A673 (cell line): ENCODE data around the gene FIGN. TPM values are rescaled to one million over a fixed set of nuclear protein-coding genes. Genes with fewer than 3 reads are reported as not detected.

Source experiments
- BruUV-seq: library from RNA; stranded (reverse); fragments of 400-500 nt; replicated peaks from 2 replicates; lab custom pipeline; 2021; lab: Mats Ljungman, UMichigan
- CTCF ChIA-PET: fragments of 300-600 bp; sonication (Branson Sonifier 250); formaldehyde crosslinking; loops from one replicate; lab custom pipeline; 2022; ENCODE audit warnings: antibody characterized with exemption; lab: Charles Lee
- POLR2A ChIA-PET: fragments of 300-600 bp; sonication (Branson Sonifier 250); formaldehyde crosslinking; loops from one replicate; lab custom pipeline; 2022; ENCODE audit warnings: antibody characterized with exemption; ENCODE audit not compliant: low non-redundant PET; lab: Charles Lee
- DNase-seq: peaks from one replicate; pipeline ENCODE4 v3.0.0-alpha.2; 2015; ENCODE audit warnings: low spot score
- H3K27ac ChIP-seq: fragments of 200-600 bp; sonication (generic); 2 replicates; pipeline ENCODE4 v1.5.1; 2016; ENCODE audit warnings: mixed run types, low read depth, mild to moderate bottlenecking, mixed read lengths, antibody characterized with exemption, low read length; ENCODE audit not compliant: poor library complexity, severe bottlenecking
- H3K27me3 ChIP-seq: fragments of 200-600 bp; sonication (generic); replicated peaks from 2 replicates; pipeline ENCODE4 v1.6.1; 2017; ENCODE audit warnings: mixed run types, low read depth, mild to moderate bottlenecking, mixed read lengths, antibody characterized with exemption, low read length; ENCODE audit not compliant: insufficient read depth, poor library complexity
- H3K36me3 ChIP-seq: fragments of 200-600 bp; sonication (generic); 2 replicates; pipeline ENCODE4 v1.6.1; 2016; ENCODE audit warnings: mixed run types, mild to moderate bottlenecking, mixed read lengths, antibody characterized with exemption, low read length; ENCODE audit not compliant: insufficient read depth, poor library complexity, severe bottlenecking
- H3K4me1 ChIP-seq: fragments of 200-600 bp; sonication (generic); 2 replicates; pipeline ENCODE4 v1.6.1; 2017; ENCODE audit warnings: mixed run types, mild to moderate bottlenecking, mixed read lengths, antibody characterized with exemption, low read length; ENCODE audit not compliant: insufficient read depth, poor library complexity, severe bottlenecking
- H3K4me3 ChIP-seq: fragments of 200-600 bp; sonication (generic); 2 replicates; pipeline ENCODE4 v1.5.1; 2016; ENCODE audit warnings: low read depth, mixed run types, mild to moderate bottlenecking, mixed read lengths, low read length; ENCODE audit not compliant: poor library complexity, severe bottlenecking
- H3K9me3 ChIP-seq: fragments of 200-600 bp; sonication (generic); 2 replicates; pipeline ENCODE4 v1.6.1; 2016; ENCODE audit warnings: mixed run types, low read depth, mild to moderate bottlenecking, mixed read lengths, antibody characterized with exemption, low read length; ENCODE audit not compliant: poor library complexity, severe bottlenecking
- CTCF ChIP-seq: fragments of 300-800, 200-600 bp; sonication (generic); conservative IDR thresholded peaks from 2 replicates; pipeline ENCODE4 v1.5.1; 2017; ENCODE audit warnings: low read depth, mild to moderate bottlenecking, antibody characterized with exemption, low read length, moderate library complexity, mixed read lengths
- EZH2 ChIP-seq: fragments of 200-600 bp; sonication (generic); IDR thresholded peaks from 2 replicates; pipeline ENCODE4 v1.6.1; 2017; ENCODE audit warnings: borderline replicate concordance, low read depth, mild to moderate bottlenecking, mixed read lengths, antibody characterized with exemption, low read length; ENCODE audit not compliant: poor library complexity, severe bottlenecking
- intact Hi-C: fragments of 100-400 bp; cut with micrococcal nuclease; formaldehyde crosslinking; loops from one replicate; pipeline ENCODE4 v1.10.0; 2022; ENCODE audit not compliant: unreplicated experiment
- total RNA-seq: library from RNA; stranded (reverse); gene quantifications from 2 replicates; pipeline ENCODE4 v1.2.3, GENCODE V29; 2021

The FIGN gene
- total RNA-seq, 1 experiment from 2014 or later = 0.24 TPM

- CTCF ChIA-PET = no interaction called here
- no TSS peak for BruUV-seq
- no peaks in the 10 kb centered on the region for H3K4me1 ChIP-seq
Observed at GRCh38 chr2:163734881-163735684, 725 bp downstream of the FIGN start.

GRCh38 chr2:163734401-163734800 lies 1.4 kb downstream of the FIGN start:
- BruUV-seq = no TSS peak
- no peak for TF ChIP-seq CTCF
- no peak for TF ChIP-seq EZH2
- intact Hi-C loops = no loop called here
- ChIA-PET CTCF (no interaction called here), POLR2A (no interaction called here)
- Histone ChIP-seq H3K9me3 (no peaks in the 10 kb centered on the region), H3K4me1 (no peaks in the 10 kb centered on the region), H3K36me3 (no peaks in the 10 kb centered on the region), H3K27me3 (peaks cover 91% of the 10 kb centered on the region), H3K27ac (no peak overlapping the region), H3K4me3 (no peak overlapping the region)
- no peak for DNase-seq

More at GRCh38 chr2:163734881-163735684, 725 bp downstream of the FIGN start:
- intact Hi-C loops = no loop called here
- no peaks in the 10 kb centered on the region for H3K36me3 ChIP-seq
- no peak overlapping the region for H3K27ac ChIP-seq
- POLR2A ChIA-PET = no interaction called here
- DNase-seq = no peak
- no peak overlapping the region for H3K4me3 ChIP-seq
- no peaks in the 10 kb centered on the region for H3K9me3 ChIP-seq
- TF ChIP-seq CTCF (no peak), EZH2 (peak; percentile 9)
- peaks cover 96% of the 10 kb centered on the region for H3K27me3 ChIP-seq

- no peaks in the 10 kb centered on the region for H3K9me3 ChIP-seq
- TF ChIP-seq EZH2 (no peak), CTCF (no peak)
- no TSS peak for BruUV-seq
- no peak for DNase-seq
- intact Hi-C loops = no loop called here
- H3K36me3 ChIP-seq = no peaks in the 10 kb centered on the region
- POLR2A ChIA-PET = no interaction called here
- CTCF ChIA-PET = interaction anchor here (0.6 kb wide), 1 partner anchor 35 kb away, joined by 3 read pairs; no protein-coding TSS in a partner anchor
- peaks cover 86% of the 10 kb centered on the region for H3K27me3 ChIP-seq
- no peak overlapping the region for H3K4me3 ChIP-seq
- no peaks in the 10 kb centered on the region for H3K4me1 ChIP-seq
- no peak overlapping the region for H3K27ac ChIP-seq
Observed at GRCh38 chr2:163733956-163734355, 1.9 kb downstream of the FIGN start.
